GM20000 (cell line): ENCODE results near the gene CLDN6.

Experiments used
- DNase-seq: peaks from one replicate; pipeline ENCODE4 v3.0.0; 2012; ENCODE audit warnings: low spot score
- TF ChIP-seq, protein P1 (sequence below): IDR thresholded peaks from 2 replicates; pipeline ENCODE4 v1.5.1; 2012; ENCODE audit warnings: mild to moderate bottlenecking, control low read depth; ENCODE audit errors: extremely low read depth, missing control alignments

The CLDN6 gene

DNA sequence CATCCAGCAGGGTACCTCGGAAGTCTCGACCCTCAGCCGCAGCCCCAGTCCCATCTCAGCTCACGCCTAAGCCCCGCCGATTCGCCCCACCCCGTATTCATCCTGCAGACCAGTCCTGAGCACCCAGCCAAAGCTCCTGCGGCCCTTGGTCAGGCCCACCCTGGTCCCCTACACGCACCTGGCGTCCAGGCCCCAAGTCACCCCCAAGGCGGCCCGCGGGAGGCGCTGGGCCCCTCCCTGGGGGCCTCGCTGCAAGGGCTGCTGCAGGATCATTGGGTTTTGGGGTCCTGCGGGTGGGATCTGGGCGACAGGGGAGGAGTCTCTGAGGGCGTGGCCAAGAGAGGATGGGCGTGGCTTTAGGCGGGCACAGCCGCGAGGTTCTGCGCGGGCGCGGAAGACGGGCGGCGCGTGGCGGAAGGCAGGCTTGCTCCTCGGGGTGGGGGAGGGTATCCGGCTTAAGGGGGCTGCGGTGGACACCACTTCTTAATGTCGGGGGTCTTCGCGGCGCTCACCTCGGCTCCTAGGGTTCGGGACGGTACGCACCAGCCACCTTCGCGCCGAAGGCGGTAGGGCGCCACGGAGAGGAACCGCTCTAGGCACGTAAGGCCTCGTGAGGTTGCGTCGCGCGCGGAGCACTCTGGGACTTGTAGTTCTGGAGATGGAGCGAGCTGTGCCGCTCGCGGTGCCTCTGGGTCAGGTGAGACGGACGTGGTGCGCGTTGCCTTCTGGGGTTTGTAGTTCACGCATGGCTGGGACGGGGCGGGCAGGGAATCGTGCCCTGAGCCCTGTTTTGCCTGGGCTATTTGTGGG, 5.9 kb upstream of the CLDN6 start, which contains the start of the genes HCFC1R1 and THOC6:
Gene HCFC1R1 (minus strand): TSS at position 274 of the 810 bp plus-strand sequence. CDS start 1 bp downstream, at position 273.
Gene THOC6 (plus strand): TSS at position 367 of the 810 bp plus-strand sequence. CDS start 292 bp downstream, at position 659.
- DNase-seq, result peak; percentile 93
- TF ChIP-seq, protein P1, sequence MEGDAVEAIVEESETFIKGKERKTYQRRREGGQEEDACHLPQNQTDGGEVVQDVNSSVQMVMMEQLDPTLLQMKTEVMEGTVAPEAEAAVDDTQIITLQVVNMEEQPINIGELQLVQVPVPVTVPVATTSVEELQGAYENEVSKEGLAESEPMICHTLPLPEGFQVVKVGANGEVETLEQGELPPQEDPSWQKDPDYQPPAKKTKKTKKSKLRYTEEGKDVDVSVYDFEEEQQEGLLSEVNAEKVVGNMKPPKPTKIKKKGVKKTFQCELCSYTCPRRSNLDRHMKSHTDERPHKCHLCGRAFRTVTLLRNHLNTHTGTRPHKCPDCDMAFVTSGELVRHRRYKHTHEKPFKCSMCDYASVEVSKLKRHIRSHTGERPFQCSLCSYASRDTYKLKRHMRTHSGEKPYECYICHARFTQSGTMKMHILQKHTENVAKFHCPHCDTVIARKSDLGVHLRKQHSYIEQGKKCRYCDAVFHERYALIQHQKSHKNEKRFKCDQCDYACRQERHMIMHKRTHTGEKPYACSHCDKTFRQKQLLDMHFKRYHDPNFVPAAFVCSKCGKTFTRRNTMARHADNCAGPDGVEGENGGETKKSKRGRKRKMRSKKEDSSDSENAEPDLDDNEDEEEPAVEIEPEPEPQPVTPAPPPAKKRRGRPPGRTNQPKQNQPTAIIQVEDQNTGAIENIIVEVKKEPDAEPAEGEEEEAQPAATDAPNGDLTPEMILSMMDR, result no peak

DNA sequence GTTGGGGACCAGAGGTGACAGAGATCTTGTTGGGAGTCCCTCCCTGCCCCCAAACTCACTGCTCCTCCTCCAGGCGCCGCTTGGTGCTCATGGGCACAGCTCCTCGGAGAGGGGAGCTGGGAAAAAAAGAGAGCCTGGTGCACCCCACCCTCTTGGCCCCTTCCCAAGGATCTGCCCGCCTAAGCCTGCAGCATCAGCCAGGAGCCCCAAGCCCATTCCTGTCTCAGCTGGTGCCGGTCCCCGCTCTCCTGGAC, 5.4 kb upstream of the CLDN6 start:
- DNase-seq, result no peak
- TF ChIP-seq, protein P1, result no peak

DNA sequence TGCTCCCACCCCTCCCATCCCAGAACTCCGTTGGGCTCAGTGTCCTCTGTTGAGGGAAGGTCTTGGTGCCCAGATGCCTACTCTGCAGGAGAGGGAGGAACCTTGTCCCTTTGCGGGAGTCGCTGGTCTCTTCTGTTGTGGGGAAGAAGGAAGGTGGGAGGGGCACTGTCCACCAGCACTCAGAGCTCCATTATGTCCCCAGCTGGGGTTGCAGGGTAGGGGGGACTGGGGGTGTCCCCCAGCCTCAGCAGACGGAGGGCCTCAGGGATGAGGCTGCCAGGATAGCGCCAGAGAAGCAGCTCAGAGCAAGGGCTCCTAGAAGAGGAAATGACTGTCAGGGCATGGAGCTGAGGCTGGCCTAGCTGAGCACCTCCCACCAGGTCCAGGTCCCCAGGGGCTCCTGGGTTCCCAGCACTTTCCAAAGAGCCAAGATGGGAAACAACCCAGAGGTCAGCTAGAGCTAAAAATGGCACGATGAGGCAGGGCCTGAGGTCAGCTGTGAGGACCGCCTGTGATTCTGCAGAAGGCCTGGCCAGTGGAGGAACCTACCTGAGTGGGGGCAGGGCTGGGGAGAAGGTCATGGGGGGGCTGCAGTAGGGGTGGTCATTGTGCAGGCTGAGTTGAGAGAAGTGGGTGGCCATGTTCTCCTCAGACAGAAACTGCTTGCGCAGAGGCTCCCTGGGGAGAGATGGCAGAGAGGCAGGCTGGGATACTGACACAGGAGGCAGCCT, 4.9 kb upstream of the CLDN6 start:
- DNase-seq, result no peak
- TF ChIP-seq, protein P1, result no peak

DNA sequence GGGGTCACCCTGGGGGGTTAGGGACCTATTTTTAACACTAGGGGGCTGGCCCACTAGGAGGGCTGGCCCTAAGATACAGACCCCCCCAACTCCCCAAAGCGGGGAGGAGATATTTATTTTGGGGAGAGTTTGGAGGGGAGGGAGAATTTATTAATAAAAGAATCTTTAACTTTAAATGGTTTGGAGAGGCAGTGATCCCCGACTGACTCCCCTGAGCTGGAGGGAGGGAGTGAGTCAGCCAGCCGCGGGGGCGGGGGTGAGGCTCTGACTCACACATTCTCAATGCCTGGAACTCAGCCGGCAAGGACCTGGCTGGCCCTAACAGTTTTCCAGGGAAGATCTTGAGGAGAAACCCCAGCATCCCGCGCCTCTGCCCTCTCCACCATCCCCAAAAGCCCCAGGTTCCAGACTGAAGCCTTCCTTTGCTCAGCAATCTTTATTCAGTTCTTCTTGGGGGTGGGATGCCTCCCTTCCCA, 4.3 kb upstream of the CLDN6 start:
- DNase-seq, result peak; percentile 80
- TF ChIP-seq, protein P1, result no peak

DNA sequence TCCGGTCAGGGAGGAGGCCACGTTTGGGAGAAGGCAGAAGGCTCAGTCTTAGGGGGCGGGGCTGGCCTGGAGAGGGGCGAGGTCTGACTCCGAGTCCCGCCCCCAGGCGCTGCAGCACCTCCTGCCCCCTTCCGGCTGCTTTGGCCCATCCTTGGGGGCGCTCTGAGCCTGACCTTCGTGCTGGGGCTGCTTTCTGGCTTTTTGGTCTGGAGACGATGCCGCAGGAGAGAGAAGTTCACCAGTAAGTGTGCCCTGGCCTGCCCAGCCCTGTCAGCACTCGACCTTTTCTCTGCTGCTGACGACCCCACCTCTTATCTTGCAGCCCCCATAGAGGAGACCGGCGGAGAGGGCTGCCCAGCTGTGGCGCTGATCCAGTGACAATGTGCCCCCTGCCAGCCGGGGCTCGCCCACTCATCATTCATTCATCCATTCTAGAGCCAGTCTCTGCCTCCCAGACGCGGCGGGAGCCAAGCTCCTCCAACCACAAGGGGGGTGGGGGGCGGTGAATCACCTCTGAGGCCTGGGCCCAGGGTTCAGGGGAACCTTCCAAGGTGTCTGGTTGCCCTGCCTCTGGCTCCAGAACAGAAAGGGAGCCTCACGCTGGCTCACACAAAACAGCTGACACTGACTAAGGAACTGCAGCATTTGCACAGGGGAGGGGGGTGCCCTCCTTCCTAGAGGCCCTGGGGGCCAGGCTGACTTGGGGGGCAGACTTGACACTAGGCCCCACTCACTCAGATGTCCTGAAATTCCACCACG, 3.6 kb upstream of the CLDN6 start:
- TF ChIP-seq, protein P1, result peak; percentile 49
- DNase-seq, result peak; percentile 88

DNA sequence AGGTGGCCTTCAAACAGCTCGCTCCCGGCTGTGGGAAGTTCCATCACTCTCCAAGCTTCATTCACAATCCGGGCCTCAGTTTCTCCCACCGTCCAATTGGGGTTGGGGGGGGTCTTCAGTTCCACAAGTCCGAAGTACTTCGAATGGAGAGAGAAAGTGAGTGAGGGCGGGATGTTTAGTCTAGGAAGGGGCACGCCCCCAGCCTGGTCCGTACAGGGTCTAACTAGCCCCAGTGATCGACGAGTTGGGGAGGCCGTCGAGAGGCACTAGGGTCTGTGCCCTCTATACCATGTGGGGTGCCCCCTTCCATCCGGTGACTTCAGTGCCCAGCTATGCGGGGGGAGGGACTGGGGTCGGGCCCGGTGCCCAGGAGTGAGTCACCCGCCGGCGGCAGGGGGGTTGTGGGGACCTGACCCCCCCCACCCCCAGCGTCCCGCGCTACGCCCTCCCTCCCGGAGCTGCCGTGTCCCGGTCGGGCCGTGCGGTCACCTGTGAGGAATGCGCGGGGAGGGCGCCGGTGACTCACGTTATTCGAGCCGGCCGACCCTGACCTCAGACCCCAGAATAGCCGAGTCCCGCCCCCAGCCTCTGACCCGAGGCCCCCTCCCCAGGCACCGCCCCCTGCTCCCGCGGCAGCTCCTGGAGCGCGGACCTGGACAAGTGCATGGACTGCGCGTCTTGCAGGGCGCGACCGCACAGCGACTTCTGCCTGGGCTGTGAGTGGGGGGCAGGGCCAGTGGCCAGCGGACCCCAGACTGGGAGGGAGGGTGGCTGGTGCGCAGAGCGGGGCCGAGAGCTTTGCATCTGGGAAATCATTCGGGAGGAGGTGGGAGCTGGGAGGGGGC, 2.8 kb upstream of the CLDN6 start:
- DNase-seq, result no peak
- TF ChIP-seq, protein P1, result no peak
